PC-3 (cell line): ENCODE data around the gene ZNF423. TPM values are rescaled to one million over a fixed set of nuclear protein-coding genes. Genes with fewer than 3 reads are reported as not detected.

Experiments
- ATAC-seq: fragments of 200-7000 bp; cut with Tn5 transposase; 2 replicates; pipeline ENCODE4 v1.9.1; 2020; ENCODE audit warnings: mild to moderate bottlenecking, moderate library complexity
- BruUV-seq: library from RNA; stranded (reverse); fragments of 400-500 nt; replicated peaks from 2 replicates; lab custom pipeline; 2021; lab: Mats Ljungman, UMichigan
- CTCF ChIA-PET: fragments of 300-600 bp; sonication (Branson Sonifier 250); formaldehyde crosslinking; loops from one replicate; lab custom pipeline; 2022; ENCODE audit warnings: antibody characterized with exemption; lab: Charles Lee
- POLR2A ChIA-PET: fragments of 300-600 bp; sonication (Branson Sonifier 250); formaldehyde crosslinking; loops from one replicate; lab custom pipeline; 2022; ENCODE audit warnings: antibody characterized with exemption; ENCODE audit not compliant: unreplicated experiment; lab: Charles Lee
- DNase-seq: peaks from one replicate; pipeline ENCODE4 v3.0.0-alpha.2; 2015
- H2AFZ ChIP-seq: fragments of 300-600 bp; sonication (generic); 2 replicates; pipeline ENCODE4 v1.6.0; 2016; ENCODE audit warnings: antibody characterized with exemption, low read length
- H3F3A ChIP-seq: fragments of 300-600 bp; sonication (generic); one replicate; pipeline ENCODE4 v1.6.0; 2017; ENCODE audit warnings: antibody characterized with exemption, low read length, control low read depth, mild to moderate bottlenecking; ENCODE audit not compliant: unreplicated experiment
- H3K27ac ChIP-seq: fragments of 300-600 bp; sonication (generic); 2 replicates; pipeline ENCODE4 v1.5.1; 2016; ENCODE audit warnings: mild to moderate bottlenecking, low read length
- H3K27me3 ChIP-seq: fragments of 300-600 bp; sonication (generic); 2 replicates; pipeline ENCODE4 v1.6.1; 2016; ENCODE audit warnings: low read length, mixed read lengths
- H3K36me3 ChIP-seq: fragments of 300-600 bp; sonication (generic); 2 replicates; pipeline ENCODE4 v1.6.1; 2016; ENCODE audit warnings: low read depth, mixed run types, low read length, mixed read lengths
- H3K4me1 ChIP-seq: fragments of 300-600 bp; sonication (generic); 2 replicates; pipeline ENCODE4 v1.5.1; 2016; ENCODE audit warnings: low read length; ENCODE audit not compliant: insufficient read depth
- H3K4me2 ChIP-seq: fragments of 300-600 bp; sonication (generic); 2 replicates; pipeline ENCODE4 v1.6.0; 2016; ENCODE audit warnings: low read length
- H3K4me3 ChIP-seq: fragments of 300-600 bp; sonication (generic); 2 replicates; pipeline ENCODE4 v1.5.1; 2016; ENCODE audit warnings: mild to moderate bottlenecking, low read length, mixed read lengths
- H3K79me2 ChIP-seq: fragments of 300-600 bp; sonication (generic); 2 replicates; pipeline ENCODE4 v1.6.1; 2017; ENCODE audit warnings: low read length, mixed read lengths
- H3K9ac ChIP-seq: fragments of 300-600 bp; sonication (generic); 2 replicates; pipeline ENCODE4 v1.6.0; 2016; ENCODE audit warnings: mild to moderate bottlenecking, low read length
- H3K9me2 ChIP-seq: fragments of 300-600 bp; sonication (generic); replicated peaks from 2 replicates; pipeline ENCODE4 v1.6.1; 2016; ENCODE audit warnings: mixed run types, low read length, mixed read lengths
- H3K9me3 ChIP-seq: fragments of 300-600 bp; sonication (generic); 2 replicates; pipeline ENCODE4 v1.6.1; 2016; ENCODE audit warnings: low read length, mixed read lengths
- H4K20me1 ChIP-seq: fragments of 300-600 bp; sonication (generic); 2 replicates; pipeline ENCODE4 v1.6.1; 2016; ENCODE audit warnings: low read length, mixed read lengths
- EZH2 ChIP-seq: fragments of 300-600 bp; sonication (generic); IDR thresholded peaks from one replicate; pipeline ENCODE4 v1.6.1; 2017; ENCODE audit warnings: antibody characterized with exemption, mild to moderate bottlenecking, low read length; ENCODE audit not compliant: unreplicated experiment
- EZH2phosphoT487 ChIP-seq: fragments of 300-600 bp; sonication (generic); IDR thresholded peaks from 2 replicates; pipeline ENCODE4 v1.6.1; 2018; ENCODE audit warnings: mild to moderate bottlenecking, antibody characterized with exemption, low read length, borderline replicate concordance
- intact Hi-C: fragments of 100-400 bp; cut with micrococcal nuclease; formaldehyde crosslinking; loops from 2 replicates; pipeline ENCODE4 v1.9.0; 2023
- total RNA-seq: library from RNA; depleted of rRNA; stranded (reverse); fragments of >200 nt; gene quantifications from 2 replicates; pipeline ENCODE4 v1.2.3, GENCODE V29; 2014
- TF ChIP-seq, protein P1 (sequence below): fragments of 300-600 bp; sonication (generic); conservative IDR thresholded peaks from 2 replicates; pipeline ENCODE4 v1.5.1; 2017; ENCODE audit warnings: antibody characterized with exemption, low read depth, mild to moderate bottlenecking, low read length

The ZNF423 gene
- total RNA-seq, 1 experiment from 2014 or later: not detected

DNA sequence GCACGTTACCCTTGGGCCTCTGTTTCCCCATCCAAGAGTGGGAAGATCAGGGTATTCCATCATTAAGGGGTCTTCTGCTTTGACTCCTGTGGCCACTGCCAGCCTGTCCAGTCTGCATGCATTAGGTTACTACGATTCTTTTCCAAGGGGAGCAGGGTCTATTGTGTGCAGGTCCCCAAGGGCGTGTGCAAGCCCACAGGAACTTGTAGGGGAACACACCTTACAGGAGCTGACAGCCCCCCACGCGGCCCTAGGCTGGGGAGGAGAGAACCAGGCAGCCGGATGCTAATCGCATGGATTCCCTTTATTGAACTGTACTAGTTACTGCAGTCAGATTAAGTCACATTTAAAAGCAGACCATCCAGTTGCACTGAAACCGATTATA is 365.6 kb downstream of the ZNF423 start:
- Histone ChIP-seq H2AFZ (no peak overlapping the region), H3K27ac (no peak overlapping the region), H3K9me3 (no peaks in the 10 kb centered on the region), H3K36me3 (no peaks in the 10 kb centered on the region), H4K20me1 (no peaks in the 10 kb centered on the region), H3K4me3 (no peak overlapping the region), H3K4me1 (no peaks in the 10 kb centered on the region), H3K9ac (no peak overlapping the region), H3K9me2 (no peaks in the 10 kb centered on the region), H3F3A (no peaks in the 10 kb centered on the region), H3K79me2 (no peaks in the 10 kb centered on the region), H3K4me2 (no peak overlapping the region), H3K27me3 (0 out of 2 replicates have a peak, but pooled peaks cover 6% of the 10 kb centered on the region)
- no peak for ATAC-seq
- TF ChIP-seq EZH2phosphoT487: no peak
- TF ChIP-seq, protein P1, sequence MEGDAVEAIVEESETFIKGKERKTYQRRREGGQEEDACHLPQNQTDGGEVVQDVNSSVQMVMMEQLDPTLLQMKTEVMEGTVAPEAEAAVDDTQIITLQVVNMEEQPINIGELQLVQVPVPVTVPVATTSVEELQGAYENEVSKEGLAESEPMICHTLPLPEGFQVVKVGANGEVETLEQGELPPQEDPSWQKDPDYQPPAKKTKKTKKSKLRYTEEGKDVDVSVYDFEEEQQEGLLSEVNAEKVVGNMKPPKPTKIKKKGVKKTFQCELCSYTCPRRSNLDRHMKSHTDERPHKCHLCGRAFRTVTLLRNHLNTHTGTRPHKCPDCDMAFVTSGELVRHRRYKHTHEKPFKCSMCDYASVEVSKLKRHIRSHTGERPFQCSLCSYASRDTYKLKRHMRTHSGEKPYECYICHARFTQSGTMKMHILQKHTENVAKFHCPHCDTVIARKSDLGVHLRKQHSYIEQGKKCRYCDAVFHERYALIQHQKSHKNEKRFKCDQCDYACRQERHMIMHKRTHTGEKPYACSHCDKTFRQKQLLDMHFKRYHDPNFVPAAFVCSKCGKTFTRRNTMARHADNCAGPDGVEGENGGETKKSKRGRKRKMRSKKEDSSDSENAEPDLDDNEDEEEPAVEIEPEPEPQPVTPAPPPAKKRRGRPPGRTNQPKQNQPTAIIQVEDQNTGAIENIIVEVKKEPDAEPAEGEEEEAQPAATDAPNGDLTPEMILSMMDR: no peak
- no peak for TF ChIP-seq EZH2
- intact Hi-C loops: no loop called here
- ChIA-PET CTCF (no interaction called here), POLR2A (no interaction called here)
- BruUV-seq: no TSS peak
- DNase-seq: no peak

- H3F3A ChIP-seq: no peaks in the 10 kb centered on the region
- no peaks in the 10 kb centered on the region for H3K9me3 ChIP-seq
- no peaks in the 10 kb centered on the region for H3K4me1 ChIP-seq
- H2AFZ ChIP-seq: no peak overlapping the region
- 0 out of 2 replicates have a peak, but pooled peaks cover 6% of the 10 kb centered on the region for H3K27me3 ChIP-seq
- ChIA-PET CTCF (no interaction called here), POLR2A (no interaction called here)
- no peaks in the 10 kb centered on the region for H3K36me3 ChIP-seq
- H3K4me2 ChIP-seq: no peak overlapping the region
- H4K20me1 ChIP-seq: no peaks in the 10 kb centered on the region
- H3K9ac ChIP-seq: no peak overlapping the region
- no TSS peak for BruUV-seq
- TF ChIP-seq, protein P1: no peak
- no peak for TF ChIP-seq EZH2
- no peak for TF ChIP-seq EZH2phosphoT487
- no peaks in the 10 kb centered on the region for H3K9me2 ChIP-seq
- no peak overlapping the region for H3K27ac ChIP-seq
- no peaks in the 10 kb centered on the region for H3K79me2 ChIP-seq
- ATAC-seq (no peak), DNase-seq (no peak)
- intact Hi-C loops: no loop called here
- no peak overlapping the region for H3K4me3 ChIP-seq
These were observed 366.1 kb downstream of the ZNF423 start for GRCh38 chr16:49489686-49490320.

DNA sequence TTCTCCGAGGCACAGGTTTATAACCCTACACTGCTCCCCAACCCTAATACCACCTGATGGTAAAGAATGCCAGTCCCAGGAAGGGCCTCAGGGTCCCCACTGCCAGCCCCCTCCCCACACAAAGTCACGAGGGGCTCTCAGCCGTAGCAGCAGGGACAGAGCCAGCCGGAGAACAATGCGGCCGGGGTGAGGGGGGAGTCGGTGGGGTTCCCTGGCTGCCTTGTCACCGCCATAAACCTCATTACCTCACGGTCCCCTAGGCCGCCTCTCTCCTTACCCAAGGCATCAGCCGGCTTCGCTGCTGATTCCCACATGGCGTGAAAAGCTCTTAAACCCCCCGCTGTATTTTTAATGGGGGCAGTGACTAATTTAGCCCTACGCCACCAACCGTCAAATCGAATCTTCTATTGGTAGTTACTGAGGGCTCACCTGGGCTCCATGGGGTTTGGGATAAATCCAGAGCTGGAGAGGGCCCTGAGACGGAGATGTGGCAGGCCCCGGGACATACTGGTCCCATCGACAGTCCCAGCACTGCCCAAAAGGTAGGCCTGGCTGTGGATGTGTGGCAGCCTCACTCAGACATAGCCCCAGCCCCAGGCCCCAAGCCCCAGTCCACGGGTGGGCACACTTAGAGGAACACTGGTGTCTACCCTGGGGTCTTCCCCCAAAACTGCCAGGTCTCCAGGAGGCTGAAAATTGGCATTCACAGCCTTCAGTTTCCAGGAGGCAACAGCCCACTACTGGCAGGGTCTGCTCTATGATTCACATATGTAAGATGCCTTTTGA is 367.0 kb downstream of the ZNF423 start:
- no peak for ATAC-seq
- CTCF ChIA-PET: no interaction called here
- Histone ChIP-seq H3K27ac (no peak overlapping the region), H3F3A (no peaks in the 10 kb centered on the region), H4K20me1 (no peaks in the 10 kb centered on the region), H3K4me2 (no peak overlapping the region), H2AFZ (no peak overlapping the region), H3K4me3 (no peak overlapping the region), H3K9me2 (no peaks in the 10 kb centered on the region), H3K9me3 (no peaks in the 10 kb centered on the region), H3K4me1 (no peaks in the 10 kb centered on the region), H3K27me3 (peaks cover 10% of the 10 kb centered on the region), H3K79me2 (no peaks in the 10 kb centered on the region), H3K36me3 (no peaks in the 10 kb centered on the region), H3K9ac (no peak overlapping the region)
- BruUV-seq: no TSS peak
- intact Hi-C loops: no loop called here
- TF ChIP-seq EZH2 (no peak), EZH2phosphoT487 (no peak)
- TF ChIP-seq, protein P1: no peak
- DNase-seq: no peak
- POLR2A ChIA-PET: no interaction called here
